DMS153 (cell line): ENCODE results near the gene SARDH.

Experiments
- DNase-seq: peaks from one replicate; lab custom pipeline; 2025; lab: John Stamatoyannopoulos, UW

SARDH gene

DNA sequence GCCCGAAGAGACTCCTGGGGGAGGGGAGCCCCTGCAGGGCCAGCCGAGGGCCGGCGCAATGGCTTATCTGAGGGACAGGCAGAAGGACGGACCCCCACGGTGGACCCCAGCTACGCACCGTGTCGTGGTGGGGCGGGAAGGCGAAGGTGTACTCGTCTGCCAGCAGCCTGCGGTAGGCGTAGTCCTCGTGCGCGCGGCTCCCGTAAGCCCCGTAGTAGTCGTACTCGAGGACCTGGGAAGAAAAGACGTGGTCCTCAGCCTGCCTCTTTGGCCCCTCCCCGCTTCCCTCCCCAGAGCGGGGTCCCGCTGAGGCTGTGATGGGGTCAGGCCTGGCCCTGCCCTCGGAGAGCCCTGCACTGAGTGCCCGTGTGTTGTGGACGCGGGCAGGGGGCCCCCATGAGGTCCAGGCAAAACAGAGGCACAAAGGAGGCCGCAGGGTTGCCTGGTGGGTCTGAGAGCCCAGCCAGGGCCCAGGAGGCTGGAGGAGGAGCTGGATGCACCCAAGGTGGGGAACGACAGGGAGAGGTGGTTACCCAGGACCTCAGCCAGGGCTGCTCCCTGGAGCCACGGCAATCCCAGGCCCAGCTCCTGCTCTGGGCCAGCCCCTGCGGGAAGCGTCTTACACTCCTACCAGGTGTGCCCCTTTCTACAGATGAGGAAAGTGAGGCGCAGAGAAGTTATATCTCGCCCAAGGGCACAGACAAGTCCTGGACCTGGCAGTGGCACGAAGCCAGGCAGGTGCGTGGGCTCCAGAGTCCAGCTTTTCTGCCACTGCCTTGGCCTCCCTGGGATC is 35.2 kb downstream of the SARDH start:
- no peak for DNase-seq

DNA sequence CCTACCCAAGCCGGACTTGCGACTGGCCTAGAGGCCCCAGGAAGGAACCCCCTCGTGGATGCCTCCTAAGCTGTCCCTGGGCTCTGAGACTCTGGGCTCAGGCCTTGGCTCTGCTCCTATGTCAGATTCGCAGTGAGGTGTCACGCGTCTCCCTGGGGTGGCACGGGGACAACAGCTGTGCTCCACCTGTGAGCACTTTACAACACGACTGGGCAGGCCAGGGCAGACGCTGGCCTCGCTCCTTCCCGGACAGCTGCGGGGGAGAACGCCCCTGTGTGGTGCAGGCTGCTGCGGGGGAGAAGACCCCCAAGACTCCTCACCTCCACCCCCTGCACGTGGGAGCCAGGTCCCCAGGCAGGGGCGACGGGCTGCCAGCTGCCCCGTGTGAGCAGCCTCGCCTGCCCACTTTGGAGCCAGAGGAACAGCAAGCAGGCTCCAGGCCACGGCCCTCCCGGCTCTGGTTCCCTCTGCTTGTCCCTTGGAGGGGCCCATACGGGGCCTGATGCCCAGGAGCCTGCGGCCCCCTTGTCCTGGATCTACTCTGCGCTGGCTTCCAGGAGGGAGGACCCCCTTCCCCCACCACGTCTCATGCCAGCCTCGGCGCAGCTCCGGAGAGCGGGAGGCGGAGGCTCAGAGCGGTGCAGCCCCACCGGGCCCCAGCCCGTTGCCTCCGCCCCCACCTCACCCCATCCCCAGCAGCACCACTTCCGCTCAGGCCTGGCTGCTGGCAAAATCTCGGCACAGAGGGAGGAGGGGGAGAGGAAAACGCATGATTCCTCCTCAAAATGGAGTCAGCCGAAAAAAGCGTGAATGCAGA is 36.0 kb downstream of the SARDH start:
- peak; percentile 50 for DNase-seq

DNA sequence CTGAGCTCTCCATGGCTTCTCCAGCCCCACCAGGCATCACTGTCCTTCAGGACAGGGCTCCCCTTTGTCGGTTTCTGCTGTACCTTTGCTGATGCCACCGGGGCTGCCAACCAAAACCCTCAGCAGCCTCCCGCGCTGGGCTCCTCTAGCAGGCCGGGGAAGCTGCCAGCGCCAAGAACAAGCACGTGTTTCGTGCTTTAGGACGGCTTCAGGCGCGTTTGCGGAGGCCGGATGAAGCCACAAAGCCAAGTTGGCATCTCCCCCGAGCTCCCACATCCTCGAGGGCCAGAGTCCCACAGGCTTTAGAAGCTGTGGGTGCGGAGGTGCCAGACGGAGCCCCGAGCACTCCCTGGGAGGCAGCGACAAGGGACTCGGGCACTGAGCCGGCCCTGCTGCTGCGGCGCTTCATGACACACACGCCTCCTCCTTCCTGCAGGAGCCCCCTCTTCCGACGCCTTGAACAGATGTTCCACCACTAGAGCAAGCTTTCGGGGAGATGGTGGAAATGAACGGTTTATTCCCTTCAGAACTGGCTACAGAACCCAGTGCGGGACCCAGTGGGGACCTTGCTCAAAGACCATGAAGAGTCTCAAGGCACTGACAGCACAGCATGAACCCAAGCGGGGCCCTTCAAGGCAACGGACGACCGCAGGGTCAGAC is 36.7 kb downstream of the SARDH start:
- no peak for DNase-seq

DNA sequence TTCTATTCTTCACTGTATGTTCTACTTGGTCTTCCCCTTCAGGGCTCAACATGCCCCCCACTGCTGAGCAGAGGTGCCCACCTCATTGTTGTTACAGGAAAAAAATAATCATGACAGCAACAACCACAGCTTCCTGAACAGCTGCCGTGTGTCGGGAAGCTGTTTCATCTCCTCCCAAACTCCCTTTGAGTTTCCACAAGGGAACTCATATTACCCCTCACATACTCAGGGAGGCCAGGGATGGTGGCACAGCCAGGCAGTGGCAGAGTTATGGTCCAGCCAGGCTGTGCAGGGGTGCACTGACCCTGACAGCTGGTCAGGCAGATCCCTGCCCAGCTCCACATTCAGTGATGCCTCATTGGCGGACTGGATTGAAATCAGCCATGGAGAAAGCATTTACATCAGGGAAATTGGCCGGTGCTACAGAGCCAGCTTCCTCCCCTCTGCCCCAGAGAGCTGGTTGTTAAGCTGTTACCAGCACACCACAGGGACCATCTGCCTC is 37.3 kb downstream of the SARDH start:
- DNase-seq, result no peak

DNA sequence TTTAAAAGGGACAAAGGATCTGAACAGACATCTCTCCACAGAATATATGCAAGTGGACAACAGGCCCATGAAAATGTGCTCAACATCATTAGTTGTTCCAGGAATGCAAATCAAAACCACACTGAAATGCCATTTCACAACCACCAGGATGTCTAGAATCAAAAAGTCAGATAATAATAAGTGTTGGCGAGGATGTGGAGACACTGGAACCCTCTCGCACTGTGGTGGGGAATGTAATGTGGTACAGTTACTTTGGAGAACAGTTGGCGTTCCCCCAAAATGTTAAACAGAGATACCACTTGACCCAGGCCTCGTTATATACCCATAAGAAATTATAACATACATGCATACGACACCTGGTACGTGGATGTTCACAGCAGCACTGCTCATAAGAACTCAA is 38.6 kb downstream of the SARDH start:
- DNase-seq, result no peak

DNA sequence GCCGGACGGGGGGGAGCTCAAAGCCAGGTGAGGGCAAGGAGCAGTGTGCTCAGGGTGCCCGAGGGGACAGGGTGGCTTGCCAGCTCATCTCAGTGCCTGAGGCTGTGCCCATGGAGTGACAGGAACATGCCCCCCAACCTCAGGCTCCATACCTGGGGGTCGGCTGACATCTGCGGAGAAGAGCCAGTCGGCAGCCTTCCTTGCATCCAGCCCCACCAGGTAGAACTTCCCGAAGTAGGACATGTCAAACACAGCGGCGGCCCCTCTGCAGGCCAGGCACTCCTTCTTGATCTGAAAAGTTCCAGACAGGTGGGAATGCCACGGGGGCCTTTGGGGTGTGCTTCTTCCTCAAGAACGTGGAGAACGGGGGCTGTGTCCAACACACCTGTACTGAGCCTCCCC is 42.1 kb downstream of the SARDH start:
- DNase-seq, result no peak

DNA sequence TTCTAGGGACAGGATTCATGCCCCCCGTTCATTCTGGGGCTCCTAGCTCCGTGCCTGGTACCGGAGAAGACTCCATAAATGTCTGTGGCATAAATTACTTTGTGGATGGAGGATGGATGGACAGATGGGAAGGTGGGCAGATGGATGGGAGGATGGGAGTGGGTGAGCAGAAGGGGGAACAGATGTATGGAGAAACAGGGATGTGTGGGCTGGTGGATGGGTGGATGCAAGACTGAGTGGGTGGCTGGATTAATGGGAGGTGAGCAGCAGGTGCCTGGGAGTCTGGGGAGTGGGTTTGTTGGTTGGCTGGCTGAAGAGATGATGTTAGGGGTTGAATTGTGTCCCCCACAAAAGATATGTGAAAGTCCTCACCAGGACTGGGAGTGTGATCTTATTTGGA is 43.5 kb downstream of the SARDH start:
- DNase-seq, result no peak

DNA sequence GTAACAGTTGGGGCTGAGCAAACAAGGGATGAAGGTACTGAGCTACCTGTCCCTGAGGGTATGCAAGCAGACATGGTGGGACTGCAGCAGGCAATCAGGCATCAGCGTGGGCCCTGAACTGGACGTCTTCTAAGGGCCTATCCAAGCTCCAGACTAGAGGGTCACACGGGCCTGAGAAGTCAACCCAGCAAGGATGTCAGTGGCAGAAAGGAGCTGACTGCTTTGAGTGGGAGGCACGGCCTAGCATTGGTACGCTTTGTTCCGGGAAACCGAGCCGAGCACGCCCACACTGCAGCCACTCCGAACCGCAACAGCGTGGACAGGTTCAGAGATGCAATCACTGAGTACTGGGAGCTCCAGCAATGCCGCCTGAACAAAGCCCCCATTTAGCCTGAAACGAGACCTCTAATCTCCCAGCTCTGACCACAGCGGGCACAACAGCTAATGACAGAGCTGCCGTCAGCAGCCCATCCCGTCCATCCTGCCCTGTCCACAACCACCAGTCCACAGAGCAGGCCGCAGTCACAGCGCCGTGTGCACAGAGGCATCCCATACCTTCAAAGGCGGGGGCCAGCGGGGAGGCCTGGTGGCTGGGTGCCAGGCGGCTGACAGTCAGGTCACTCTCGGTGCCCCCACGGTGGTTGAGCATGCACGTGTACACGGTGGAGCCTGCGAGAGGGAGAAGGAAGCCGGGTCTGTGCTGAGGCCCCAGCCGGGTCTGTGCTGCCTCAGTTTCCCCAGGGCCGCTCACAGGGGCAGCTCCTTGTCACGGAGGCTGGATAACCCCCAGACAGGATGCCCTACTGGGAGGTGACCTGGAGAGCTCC is 44.2 kb downstream of the SARDH start:
- no peak for DNase-seq

DNA sequence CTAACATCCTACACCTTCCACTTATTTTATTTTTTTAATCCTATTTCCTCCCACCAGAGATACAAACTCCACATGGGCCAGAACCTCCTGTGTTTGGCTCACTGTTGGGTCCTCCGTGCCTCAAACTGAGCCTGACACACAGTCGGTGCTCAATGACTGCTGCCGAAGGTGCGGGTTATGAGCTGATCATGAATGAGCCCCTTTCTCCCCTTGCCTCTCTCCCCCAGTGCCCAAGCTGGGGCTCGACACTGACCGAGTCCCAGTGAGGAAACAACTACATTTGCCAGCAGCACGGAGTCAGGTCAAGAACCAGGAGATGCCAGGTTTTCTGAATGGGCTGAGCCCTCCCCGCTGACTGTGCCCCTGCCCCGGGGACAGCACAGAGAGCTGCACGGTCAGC is 45.0 kb downstream of the SARDH start:
- no peak for DNase-seq

DNA sequence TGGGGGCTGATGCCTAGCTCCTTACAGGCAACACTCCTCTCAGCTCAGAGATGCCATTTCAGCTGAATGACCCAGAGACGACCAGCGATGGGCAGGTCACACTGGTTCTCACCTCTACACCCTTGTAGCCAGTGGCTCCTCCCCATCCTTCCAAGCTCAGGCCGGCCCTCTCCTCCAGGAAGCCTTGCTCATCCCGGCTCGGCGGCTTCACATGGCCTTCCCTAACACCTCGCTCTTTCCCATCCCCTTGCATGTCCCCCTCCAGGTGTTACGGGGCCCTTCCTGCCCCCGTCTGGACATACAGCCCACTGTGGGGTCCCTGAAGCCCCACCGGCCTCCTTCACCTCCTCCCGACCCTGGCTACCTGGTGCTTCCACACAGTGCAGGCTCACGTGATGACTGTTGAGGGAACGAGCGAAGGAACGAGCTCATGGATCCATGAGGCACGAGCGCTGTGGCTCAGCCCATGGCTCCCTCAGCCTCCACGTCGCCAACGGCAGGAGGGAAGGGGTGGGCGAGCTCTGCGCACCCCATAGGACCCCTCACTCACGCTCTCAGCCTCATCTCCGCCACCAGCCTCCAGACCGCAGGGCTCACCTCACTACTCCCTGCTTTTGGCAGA is 45.7 kb downstream of the SARDH start:
- DNase-seq, result no peak

DNA sequence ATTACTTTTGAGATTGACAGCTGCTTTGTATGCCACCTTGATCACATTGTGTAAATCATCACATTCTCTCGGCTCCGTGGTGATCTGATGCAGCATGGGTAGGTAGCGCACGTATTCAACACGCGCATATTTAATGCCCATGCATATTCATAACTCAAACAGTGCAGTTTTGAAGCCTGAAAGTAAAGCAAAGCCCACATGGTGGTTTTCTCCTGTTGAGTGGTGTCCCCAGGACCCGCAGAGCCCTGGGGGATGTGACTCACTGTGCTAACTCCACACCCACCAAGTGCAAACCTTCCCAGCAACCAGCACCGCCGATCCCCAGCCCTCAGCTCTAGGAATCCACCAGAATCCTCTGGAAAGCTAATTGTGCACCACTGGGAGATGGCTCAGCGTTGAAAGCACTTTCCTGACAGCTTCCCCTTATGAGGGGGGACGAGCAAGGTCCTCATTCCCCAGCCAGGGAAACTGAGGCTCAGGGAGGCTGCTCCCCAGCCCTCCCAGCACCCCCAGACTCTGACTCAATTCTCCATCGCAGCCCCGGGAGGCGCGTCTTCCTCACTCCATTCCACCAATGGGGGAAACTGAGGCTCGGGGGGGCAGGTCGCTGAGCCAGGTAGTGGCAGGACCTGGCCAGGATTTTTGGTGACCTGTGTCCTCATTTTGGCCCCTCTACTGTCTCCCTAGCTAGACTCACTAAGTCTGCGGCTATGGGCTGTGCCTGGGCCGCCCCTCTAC is 46.4 kb downstream of the SARDH start:
- no peak for DNase-seq

DNA sequence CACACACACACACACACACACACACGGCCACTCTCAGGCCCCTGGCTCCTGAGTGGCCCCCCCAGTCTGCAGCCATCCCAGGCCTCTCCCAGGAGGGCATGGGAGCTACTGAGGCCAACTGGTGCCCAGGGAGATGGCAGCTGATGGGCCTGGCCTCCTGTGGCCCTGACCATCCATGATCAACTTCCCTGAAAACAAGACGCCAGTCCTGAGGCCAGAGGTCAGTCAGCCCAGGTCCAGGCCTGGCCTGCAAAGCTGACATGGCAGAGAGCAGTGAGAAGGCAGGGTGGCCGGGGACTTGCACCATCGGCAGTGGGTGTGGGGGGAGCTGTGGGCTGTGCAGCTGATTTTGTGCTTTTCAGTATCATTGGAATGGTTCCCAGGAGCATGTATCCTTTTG is 47.0 kb downstream of the SARDH start:
- no peak for DNase-seq

DNA sequence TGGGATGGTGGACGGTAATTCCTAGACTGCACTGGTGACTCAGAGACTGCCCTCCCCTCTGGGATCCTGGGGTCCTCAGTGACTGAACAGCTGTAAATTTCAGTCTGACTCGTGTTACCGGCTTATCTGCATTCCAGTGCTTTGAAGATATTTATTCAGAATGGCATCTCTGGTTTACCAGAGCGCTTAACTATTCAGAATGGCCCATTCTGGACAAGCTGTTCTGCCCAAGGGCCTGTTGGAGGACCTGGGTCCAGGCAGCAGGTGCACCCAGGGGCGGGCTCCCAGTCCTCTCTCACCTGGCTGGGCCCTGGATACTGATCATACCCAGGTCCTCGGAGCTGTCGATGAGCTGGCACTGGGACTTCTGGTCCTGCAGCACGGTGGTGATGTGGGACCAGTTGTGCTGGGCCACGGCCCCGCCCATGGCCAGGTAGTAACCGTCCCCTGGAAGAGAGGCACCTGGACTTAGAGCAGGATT is 48.0 kb downstream of the SARDH start:
- DNase-seq, result no peak

DNA sequence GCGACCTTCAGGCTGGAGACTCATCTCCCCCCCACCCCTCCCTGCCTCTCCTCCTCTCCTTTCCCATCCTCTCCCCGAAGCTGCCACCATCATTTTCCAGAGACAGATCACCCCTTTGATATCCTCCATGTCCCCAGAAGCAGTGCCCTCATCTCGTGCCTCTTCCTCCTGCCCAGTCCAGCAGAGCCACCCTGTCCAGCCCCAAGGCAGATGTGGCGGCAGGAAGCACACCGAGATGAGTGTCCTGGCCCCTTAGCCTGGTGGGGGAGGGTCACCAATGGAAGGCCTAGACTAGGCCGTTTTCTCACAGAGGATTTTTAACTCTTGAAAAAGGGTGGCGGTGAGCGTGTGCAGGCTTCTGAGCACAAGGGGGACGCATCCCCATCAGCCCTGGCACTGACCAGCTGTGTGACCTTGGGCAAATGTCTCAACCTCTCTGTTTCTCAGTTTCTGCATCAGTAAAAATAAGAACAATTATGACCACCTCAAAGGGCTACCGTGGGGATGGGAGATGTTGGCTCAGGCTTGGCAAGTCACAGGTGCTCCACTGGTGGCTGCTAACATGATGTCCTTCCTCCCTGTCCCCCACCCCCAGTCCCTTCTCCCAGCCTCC is 48.9 kb downstream of the SARDH start:
- no peak for DNase-seq

DNA sequence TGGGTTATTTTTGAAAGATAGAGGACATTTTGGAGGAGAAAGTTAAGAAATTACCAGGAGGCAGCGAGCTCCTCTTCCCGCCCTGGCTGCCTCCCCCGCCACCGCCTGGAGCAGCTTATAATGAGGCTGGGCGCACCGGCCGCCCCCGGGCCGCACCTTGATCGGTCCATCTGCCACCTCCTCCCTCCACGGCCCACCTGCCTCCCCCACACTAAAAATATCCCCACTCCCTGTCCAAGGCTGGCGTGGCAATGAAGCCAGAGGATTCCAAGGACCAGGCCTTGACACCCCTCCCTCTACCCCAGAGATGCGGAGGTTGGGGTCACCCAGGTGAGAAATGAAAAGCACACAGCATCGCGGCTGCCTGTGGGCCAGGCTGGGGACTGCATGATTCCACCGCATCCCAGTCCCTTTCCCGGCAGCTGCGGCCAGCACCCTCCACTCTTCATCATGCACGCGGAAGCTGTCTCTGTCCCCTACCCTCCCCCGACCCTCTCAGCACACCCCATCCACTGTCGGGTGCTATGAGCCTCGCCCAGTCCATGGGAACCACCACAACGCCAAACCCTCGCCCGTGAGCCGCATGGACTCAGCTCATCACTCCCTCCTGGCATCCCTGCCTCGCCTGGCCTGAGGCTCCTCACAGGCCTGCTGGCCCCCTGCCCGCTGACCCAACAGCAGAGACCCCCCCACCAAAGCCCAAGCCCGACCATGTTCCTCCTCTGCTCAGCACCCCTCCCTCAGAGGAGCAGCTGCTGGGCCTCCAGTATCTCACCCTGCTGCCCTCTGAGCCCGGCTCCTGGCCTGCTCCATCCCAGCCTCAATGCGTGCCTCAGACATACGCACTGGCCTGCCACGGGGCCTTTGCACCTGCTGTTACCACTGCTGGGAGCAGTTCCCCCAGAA is 50.0 kb downstream of the SARDH start:
- no peak for DNase-seq

DNA sequence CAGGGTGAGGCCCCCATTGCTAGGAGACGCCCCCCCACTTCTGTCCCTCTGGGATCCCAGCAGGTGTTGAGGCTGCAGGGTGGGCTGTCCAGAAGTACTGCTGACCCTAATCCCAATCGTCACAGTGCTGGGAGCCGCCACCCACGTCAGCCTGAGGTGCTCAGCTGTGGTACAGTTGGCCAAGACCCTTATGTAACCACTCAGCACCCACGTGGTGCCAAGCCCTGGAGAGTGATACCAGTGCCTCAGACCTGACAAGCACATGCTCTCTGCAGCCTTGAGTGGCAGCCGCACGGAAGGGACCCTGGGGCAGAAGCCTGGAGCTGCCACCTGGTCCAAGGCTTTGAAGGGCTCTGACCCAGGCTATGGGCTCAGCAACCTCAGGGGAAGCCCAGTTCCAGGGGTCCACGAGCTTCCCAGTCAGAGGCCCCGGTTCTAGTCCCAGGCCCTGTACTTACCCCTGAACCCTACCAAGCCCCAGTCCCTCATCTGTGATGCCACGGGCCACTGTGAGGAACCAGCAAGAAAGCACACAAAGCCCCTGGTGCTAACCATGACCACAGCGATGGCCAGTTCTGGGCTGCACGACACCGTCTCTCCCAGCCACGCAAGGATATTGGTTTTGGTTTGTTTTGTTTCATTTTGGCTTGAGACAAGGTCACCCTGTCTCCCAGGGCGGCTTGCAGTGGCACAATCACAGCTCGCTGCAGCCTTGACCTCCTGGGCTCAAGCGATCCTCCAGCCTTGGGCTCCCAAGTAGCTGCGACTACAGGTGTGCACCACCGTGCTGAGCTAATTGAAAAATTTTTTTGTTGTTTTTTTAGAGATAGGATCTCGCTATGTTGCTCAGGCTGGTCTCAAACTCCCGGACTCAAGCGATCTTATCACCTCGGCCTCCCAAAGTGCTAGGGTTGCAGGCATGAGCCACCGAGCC is 51.2 kb downstream of the SARDH start:
- DNase-seq, result no peak

DNA sequence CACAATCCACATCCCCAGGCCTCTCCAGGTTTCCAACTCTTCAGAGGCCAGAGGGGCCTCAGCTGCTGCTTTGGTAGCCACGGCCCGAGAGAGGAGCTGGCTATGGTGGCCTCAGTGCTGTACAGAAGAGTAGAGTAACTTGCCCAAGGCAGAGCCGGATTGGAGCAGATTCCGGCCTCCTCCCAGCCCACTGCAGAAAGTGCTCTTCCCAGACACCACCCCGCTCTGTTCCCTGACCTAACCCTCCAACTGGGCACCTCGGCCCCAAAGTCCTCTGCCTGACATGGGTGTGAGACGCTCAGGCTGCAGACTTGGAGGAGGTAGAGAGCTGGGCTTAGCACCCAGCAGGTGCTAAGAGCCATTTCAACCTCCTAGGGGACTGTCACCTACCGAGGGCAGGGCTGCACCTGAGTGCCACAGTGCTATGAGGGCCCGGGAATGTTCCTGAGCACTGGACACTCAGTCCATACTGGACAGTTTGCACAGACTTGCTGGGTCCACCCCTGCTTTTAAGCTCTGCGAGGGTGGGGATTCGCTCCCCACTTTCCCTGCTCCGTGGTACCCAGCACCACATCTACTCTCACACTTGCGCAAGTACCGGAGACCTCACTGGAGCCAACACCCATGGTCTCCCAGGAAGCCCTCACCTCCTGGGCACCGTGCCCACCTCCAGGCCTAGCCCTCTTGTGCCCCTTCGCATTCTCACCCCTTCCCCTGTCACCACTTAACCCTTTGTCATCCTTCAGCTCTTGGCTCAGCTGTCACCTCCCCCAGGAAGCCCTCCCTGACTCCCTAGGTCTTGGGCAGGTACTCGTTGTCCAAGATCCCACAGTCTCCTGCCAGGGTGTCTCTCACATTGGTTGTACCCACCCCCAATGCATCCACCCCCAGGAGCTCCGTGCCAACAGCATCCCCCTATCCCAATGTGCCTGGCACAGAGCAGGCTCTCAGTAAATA is 52.2 kb downstream of the SARDH start:
- DNase-seq, result no peak
